Inferior parietal cortex (tissue), 1 donor: ENCODE data around the gene PRR32.
A peak's percentile ranks its signal among the peaks of the same experiment; 100 is the strongest.
"Not testable (repeated sequence)": the region's sequence is repeated elsewhere in the genome, so short reads cannot be mapped to it uniquely, and the experiment has no call there.

Source experiments
- DNase-seq: peaks from one replicate; pipeline ENCODE4 v3.0.0-alpha.2; 2016; ENCODE audit errors: extremely low spot score

Gene PRR32

DNA sequence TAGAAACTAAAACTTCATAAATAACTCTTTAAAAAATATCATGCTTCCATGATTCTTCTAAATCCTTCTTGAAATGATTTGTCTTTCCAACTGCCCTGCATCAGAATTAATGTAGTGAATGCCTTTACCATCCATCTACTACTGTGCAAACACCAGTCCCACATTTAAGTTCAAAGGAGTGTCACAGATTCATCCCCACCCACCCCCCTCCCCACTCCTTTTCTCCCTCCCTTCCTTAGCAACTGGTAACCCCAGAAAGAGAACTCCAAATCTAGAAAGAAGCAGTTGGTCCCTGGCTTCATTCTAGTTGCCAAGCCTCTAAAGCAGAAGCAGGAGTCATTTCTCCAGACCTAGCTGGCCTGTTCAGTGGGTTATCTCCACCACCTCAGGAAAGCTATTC lies at the start of gene PRR32:
Gene PRR32, plus strand, starts transcription at position 301 of the 400 bp plus-strand sequence. CDS start 115 bp downstream, outside the sequence.
- DNase-seq, result no peak

- DNase-seq, result peak; percentile 25
These were observed 49.4 kb upstream of the PRR32 start for GRCh38 chrX:126770179-126770578.

DNA sequence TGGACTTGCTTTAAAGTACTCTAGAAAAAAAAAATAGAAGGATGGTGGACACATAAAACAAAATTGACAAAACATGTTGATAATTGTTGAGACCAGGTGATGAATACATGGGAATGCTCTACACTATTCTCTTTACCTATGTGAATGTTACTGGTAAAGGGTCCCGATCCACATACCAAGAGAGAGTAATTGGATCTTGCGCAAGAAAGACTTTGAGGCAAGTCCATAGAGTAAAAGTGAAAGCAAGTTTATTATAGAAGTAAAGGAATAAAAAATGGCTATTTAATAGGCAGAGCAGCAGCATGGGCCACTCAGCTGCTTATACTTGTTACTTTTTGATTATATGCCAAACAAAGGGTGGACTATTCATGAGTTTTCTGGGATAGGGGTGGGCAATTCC lies 34.0 kb upstream of the PRR32 start:
- no peak for DNase-seq

GRCh38 chrX:126799059-126799458 lies 20.5 kb upstream of the PRR32 start:
- no peak for DNase-seq

DNA sequence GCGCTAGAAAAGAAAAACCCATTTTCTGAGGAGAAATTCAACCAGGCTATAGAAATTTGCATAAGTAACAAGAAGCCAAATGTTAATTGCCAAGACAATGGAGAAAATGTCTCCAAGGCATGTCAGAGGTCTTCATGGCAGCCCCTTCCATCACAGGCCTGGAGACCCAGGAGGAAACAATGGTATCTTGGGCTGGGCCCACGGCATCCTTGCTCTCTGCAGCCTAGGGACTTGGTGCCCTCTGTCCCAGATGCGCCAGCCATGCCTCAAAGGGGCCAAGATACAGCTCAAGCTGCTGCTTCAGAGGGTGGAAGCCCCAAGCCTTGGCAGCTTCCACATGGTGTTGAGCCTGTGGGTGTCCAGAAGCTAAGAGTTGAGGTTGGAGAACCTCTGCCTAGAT lies 12.7 kb upstream of the PRR32 start:
- not testable (repeated sequence) for DNase-seq

DNA sequence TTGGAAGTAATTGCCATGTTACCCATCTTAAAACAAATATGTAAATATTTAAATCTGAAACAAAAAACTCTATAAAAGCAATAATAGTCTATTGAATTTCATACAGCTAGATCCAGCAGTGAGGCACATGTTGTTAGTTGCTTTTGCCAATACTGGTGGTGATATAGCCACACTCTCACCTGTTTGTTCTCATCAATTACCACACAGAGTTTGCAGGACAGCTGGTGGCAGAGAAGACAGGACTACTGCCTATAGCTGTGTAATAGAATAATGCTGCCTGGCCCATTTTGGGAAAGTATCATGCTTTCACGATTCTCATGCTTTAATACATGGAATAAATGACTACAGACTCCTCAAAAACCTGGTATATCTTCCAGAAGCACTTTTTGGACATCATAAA lies 3.7 kb upstream of the PRR32 start:
- DNase-seq, result no peak

GRCh38 chrX:126820700-126821420 lies 1.3 kb downstream of the PRR32 start:
- no peak for DNase-seq

- no peak for DNase-seq
These were observed 4.9 kb downstream of the PRR32 start for GRCh38 chrX:126824338-126825007.

DNA sequence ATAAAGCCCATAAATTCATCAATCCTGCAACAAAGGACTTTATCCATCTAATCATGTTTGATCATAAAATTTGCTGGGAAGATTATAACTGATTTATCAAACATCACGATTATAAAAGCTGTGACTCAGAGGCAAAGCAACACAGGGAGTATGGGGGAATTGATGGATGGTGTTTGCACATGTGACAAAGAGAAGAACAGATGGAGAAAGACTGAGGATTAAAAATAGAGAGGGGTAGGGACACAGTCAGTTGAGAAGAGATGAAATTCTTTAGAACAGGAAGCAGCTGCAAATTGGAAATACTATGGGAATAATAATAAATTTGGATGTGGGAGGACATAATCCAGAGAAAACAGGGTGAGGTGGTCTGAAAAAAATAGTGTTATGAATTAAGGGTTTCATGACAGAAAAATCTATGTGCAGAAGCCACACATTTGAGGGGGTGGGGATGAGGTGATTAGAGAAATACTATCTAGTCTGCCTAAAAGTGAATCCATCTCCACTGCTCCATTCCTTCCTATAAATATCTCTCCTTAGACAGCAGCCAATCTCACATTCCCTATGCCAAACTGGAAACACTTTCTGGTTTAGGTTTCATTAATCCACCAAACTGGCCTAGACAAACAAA lies 6.2 kb downstream of the PRR32 start:
- DNase-seq, result no peak

GRCh38 chrX:126836186-126836585 lies 16.7 kb downstream of the PRR32 start:
- peak; percentile 23 for DNase-seq

GRCh38 chrX:126847143-126847542 lies 27.6 kb downstream of the PRR32 start:
- DNase-seq, result no peak

DNA sequence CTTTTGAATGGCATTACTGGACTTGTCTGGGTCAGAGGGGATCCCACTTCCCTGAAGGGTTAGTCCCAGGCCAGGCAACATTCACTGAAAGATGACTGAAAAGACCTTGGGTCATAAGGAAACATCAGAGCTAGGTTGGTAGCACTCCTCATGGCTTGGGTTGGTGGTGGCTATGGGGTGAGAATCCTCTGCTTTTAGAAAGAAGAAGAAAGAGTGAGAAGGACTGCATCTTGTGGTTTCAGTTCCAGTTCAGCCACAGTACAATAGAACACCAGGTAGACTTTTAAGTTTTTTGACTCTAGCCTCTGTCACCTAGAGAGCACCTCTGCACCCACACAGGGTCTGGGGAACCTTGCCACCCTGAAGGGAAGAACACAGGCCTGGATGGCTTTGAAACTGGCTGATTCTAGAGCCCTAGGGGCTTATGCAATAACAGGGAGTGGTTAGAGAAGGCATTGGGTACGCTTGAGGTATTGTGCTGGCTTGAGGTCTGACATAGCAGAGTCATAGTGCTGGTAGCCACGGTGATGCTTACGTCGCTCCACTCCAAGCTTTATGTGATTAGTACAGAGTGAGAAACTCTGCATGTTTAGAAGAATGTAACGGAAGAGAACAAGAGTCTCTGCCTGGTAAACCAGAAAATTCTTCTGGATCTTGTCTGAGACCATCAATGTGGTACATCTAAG lies 36.5 kb downstream of the PRR32 start:
- no peak for DNase-seq
